Measurements from ENCODE around the gene CSAD. TPM values are rescaled to one million over a fixed set of nuclear protein-coding genes. Genes with fewer than 3 reads are reported as not detected.
A peak's percentile ranks its signal among the peaks of the same experiment; 100 is the strongest.
"Not testable (repeated sequence)": the region's sequence is repeated elsewhere in the genome, so short reads cannot be mapped to it uniquely, and the experiment has no call there.

Gene CSAD
- total RNA-seq, 1 donor, result 7.8 TPM

GRCh38 chr12:53204351-53204750 is 23.6 kb upstream of the CSAD start:
- no peak for DNase-seq (ENCODE audit: low read depth)
- TF ChIP-seq CTCF (IDR thresholded peaks at IDR 0.05; ENCODE audit: insufficient read depth, low read depth, low read length), result no peak
- H3K4me3 ChIP-seq (ENCODE audit: low read depth, low read length), result no peak overlapping the region

- not testable (repeated sequence) for H3K4me3 ChIP-seq (ENCODE audit: low read depth, low read length)
Measured at GRCh38 chr12:53202316-53202715, 21.6 kb upstream of the CSAD start.

GRCh38 chr12:53201639-53202038 is 20.9 kb upstream of the CSAD start:
- H3K4me3 ChIP-seq (ENCODE audit: low read depth, low read length), result no peak overlapping the region
- no peak for TF ChIP-seq CTCF (IDR thresholded peaks at IDR 0.05; ENCODE audit: insufficient read depth, low read depth, low read length)
- no peak for DNase-seq (ENCODE audit: low read depth)

More at GRCh38 chr12:53202316-53202715, 21.6 kb upstream of the CSAD start:
- DNase-seq (ENCODE audit: low read depth), result not testable (repeated sequence)

- peak; percentile 44 for DNase-seq (ENCODE audit: low read depth)
- TF ChIP-seq CTCF (IDR thresholded peaks at IDR 0.05; ENCODE audit: insufficient read depth, low read depth, low read length), result no peak
- H3K4me3 ChIP-seq (ENCODE audit: low read depth, low read length), result no peak overlapping the region
Measured at GRCh38 chr12:53201177-53201541, 20.4 kb upstream of the CSAD start.

GRCh38 chr12:53200458-53201176 is 19.9 kb upstream of the CSAD start:
- H3K4me3 ChIP-seq (ENCODE audit: low read depth, low read length), result no peak overlapping the region
- TF ChIP-seq CTCF (IDR thresholded peaks at IDR 0.05; ENCODE audit: insufficient read depth, low read depth, low read length), result no peak
- no peak for DNase-seq (ENCODE audit: low read depth)

GRCh38 chr12:53200107-53200457 is 19.4 kb upstream of the CSAD start:
- no peak for DNase-seq (ENCODE audit: low read depth)
- no peak overlapping the region for H3K4me3 ChIP-seq (ENCODE audit: low read depth, low read length)
- TF ChIP-seq CTCF (IDR thresholded peaks at IDR 0.05; ENCODE audit: insufficient read depth, low read depth, low read length), result no peak

- DNase-seq (ENCODE audit: low read depth), result no peak
- TF ChIP-seq CTCF (IDR thresholded peaks at IDR 0.05; ENCODE audit: insufficient read depth, low read depth, low read length), result no peak
- no peak overlapping the region for H3K4me3 ChIP-seq (ENCODE audit: low read depth, low read length)
Measured at GRCh38 chr12:53199700-53200099, 19.0 kb upstream of the CSAD start.
